ENCODE measurements around the gene CETN2. TPM values are rescaled to one million over a fixed set of nuclear protein-coding genes. Genes with fewer than 3 reads are reported as not detected.

The CETN2 gene
- total RNA-seq, 5 donors from 2014 or later (not counting 1 experiment from before 2014, with no cell fraction given): 6.5 to 7.6 (median 6.9) TPM

- 63% methylated on average over 3 of the region's 6 CpGs for WGBS (ENCODE audit: insufficient coverage)
- CTCF ChIA-PET: no interaction called here
Observed at GRCh38 chrX:152823657-152824056, 6.9 kb downstream of the CETN2 start.

GRCh38 chrX:152822383-152823086 is 8.0 kb downstream of the CETN2 start:
- DNase-seq: no peak
- H3K4me3 ChIP-seq (ENCODE audit: control insufficient read depth in 1 of 2, extremely low read depth in 1 of 2, low read length in 1 of 2): no peak overlapping the region
- Mint-ChIP-seq H3K4me1 (no peaks in the 10 kb centered on the region), H3K27me3 (peaks cover 8 to 29% of the 10 kb centered on the region in 2 donors), H3K27ac (no peak overlapping the region), H3K4me3 (no peak overlapping the region), H3K36me3 (peaks cover 3% of the 10 kb centered on the region), H3K9me3 (no peaks in the 10 kb centered on the region)
- H3K27me3 ChIP-seq (replicated peaks in 1 of 2; ENCODE audit: control insufficient read depth in 2 of 2, extremely low read depth in 1 of 2, insufficient read depth in 2 of 2, low read length in 1 of 2): peaks cover 0 to 9% of the 10 kb centered on the region in 2 experiments
- H3K4me1 ChIP-seq (ENCODE audit: control insufficient read depth in 1 of 2, extremely low read depth in 1 of 2, insufficient read depth in 2 of 2, low read length in 2 of 2): no peaks in the 10 kb centered on the region
- ATAC-seq (replicated peaks in 1 of 4): no peak
- no peaks in the 10 kb centered on the region for H3K9me3 ChIP-seq
- ChIA-PET POLR2A (no interaction called here), CTCF (no interaction called here)
- no CpG with 5 or more reads among the region's 6 CpGs for WGBS (ENCODE audit: insufficient coverage)
- no peaks in the 10 kb centered on the region for H3K36me3 ChIP-seq (ENCODE audit: control insufficient read depth in 2 of 2, extremely low read depth in 1 of 2, insufficient read depth in 1 of 2, low read length in 1 of 2)
- H3K27ac ChIP-seq (ENCODE audit: low read length): no peak overlapping the region

More at GRCh38 chrX:152823657-152824056, 6.9 kb downstream of the CETN2 start:
- Mint-ChIP-seq H3K27ac (no peak overlapping the region), H3K4me1 (no peaks in the 10 kb centered on the region), H3K4me3 (no peak overlapping the region), H3K27me3 (peaks cover 8 to 23% of the 10 kb centered on the region in 2 donors), H3K9me3 (no peaks in the 10 kb centered on the region), H3K36me3 (peaks cover 3% of the 10 kb centered on the region)
- H3K27me3 ChIP-seq (replicated peaks in 1 of 2; ENCODE audit: control insufficient read depth in 2 of 2, extremely low read depth in 1 of 2, insufficient read depth in 2 of 2, low read length in 1 of 2): peaks cover 0 to 9% of the 10 kb centered on the region in 2 experiments
- POLR2A ChIA-PET: no interaction called here
- no peaks in the 10 kb centered on the region for H3K4me1 ChIP-seq (ENCODE audit: control insufficient read depth in 1 of 2, extremely low read depth in 1 of 2, insufficient read depth in 2 of 2, low read length in 2 of 2)
- no peak overlapping the region for H3K4me3 ChIP-seq (ENCODE audit: control insufficient read depth in 1 of 2, extremely low read depth in 1 of 2, low read length in 1 of 2)
- H3K9me3 ChIP-seq: no peaks in the 10 kb centered on the region
- ATAC-seq (replicated peaks in 1 of 4) (no peak), DNase-seq (no peak)
- H3K36me3 ChIP-seq (ENCODE audit: control insufficient read depth in 2 of 2, extremely low read depth in 1 of 2, insufficient read depth in 1 of 2, low read length in 1 of 2): no peaks in the 10 kb centered on the region
- H3K27ac ChIP-seq (ENCODE audit: low read length): no peak overlapping the region

DNA sequence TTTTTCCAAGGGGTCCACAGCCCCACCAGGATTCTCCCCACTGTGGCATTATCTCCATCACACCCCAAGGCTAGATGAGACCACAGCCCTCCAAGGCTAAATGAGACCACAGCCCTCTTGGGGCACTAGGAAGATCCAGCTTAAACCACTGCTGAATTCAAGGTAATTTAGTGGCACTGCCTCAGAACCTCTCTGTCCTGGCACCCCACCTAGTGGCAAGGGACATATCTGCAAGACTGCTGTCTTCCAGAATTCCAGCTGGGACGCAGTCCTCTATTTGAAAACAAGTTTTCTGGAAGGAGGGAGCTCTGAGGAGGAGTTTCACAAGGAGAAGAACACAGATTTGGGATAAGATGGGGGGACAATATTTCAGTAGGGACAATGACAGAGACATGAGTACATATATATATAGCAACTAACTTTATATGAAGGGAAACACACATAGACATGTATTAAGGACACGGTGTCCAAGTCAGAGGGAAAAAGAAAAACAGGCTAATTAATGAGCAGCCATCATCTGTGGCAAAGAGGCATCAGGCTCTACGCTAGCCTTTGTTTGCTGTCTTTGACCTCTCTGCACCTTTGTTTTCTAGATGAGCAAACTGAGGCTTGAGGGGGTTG is 9.3 kb downstream of the CETN2 start:
- H3K27me3 Mint-ChIP-seq: peaks cover 8 to 27% of the 10 kb centered on the region in 2 donors
- no peak overlapping the region for H3K27ac Mint-ChIP-seq
- no peaks in the 10 kb centered on the region for H3K9me3 Mint-ChIP-seq
- Histone ChIP-seq H3K27ac (ENCODE audit: low read length) (no peak overlapping the region), H3K36me3 (ENCODE audit: control insufficient read depth in 2 of 2, extremely low read depth in 1 of 2, insufficient read depth in 1 of 2, low read length in 1 of 2) (no peaks in the 10 kb centered on the region), H3K9me3 (no peaks in the 10 kb centered on the region), H3K4me3 (ENCODE audit: control insufficient read depth in 1 of 2, extremely low read depth in 1 of 2, low read length in 1 of 2) (no peak overlapping the region), H3K4me1 (ENCODE audit: control insufficient read depth in 1 of 2, extremely low read depth in 1 of 2, insufficient read depth in 2 of 2, low read length in 2 of 2) (no peaks in the 10 kb centered on the region), H3K27me3 (replicated peaks in 1 of 2; ENCODE audit: control insufficient read depth in 2 of 2, extremely low read depth in 1 of 2, insufficient read depth in 2 of 2, low read length in 1 of 2) (peaks cover 0 to 9% of the 10 kb centered on the region in 2 experiments)
- DNase-seq: peak in 1 of 35 experiments; percentile 11
- ATAC-seq (replicated peaks in 1 of 4): no peak
- no peaks in the 10 kb centered on the region for H3K4me1 Mint-ChIP-seq
- no peak overlapping the region for H3K4me3 Mint-ChIP-seq
- ChIA-PET POLR2A (no interaction called here), CTCF (interaction anchor here in 1 of 2 donors (0.6 kb wide), 1 partner anchor 89 kb away, joined by 3 read pairs; no protein-coding TSS in a partner anchor)
- no CpG with 5 or more reads among the region's 3 CpGs for WGBS (ENCODE audit: insufficient coverage)
- no peaks in the 10 kb centered on the region for H3K36me3 Mint-ChIP-seq

DNA sequence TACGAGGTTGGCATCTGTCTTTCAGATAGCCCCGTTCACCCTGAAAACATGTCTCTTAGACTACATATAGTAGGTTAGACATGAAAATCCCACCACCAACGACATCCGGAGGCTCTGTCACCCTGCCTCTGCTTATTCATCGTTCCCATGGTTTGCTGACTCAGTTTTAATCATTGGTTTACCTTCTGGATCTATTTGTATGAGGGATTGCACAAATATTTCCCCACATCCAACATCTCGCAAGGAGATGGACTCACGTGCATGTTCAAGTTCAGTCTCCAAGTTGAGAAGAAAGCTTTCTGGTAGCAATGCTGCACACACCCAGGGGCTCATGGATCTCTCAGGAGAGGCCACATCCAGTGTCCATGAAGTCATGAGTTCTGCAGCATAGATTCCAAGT is 10.8 kb downstream of the CETN2 start:
- Histone ChIP-seq H3K27me3 (replicated peaks in 1 of 2; ENCODE audit: control insufficient read depth in 2 of 2, extremely low read depth in 1 of 2, insufficient read depth in 2 of 2, low read length in 1 of 2) (peaks cover 0 to 9% of the 10 kb centered on the region in 2 experiments), H3K36me3 (ENCODE audit: control insufficient read depth in 2 of 2, extremely low read depth in 1 of 2, insufficient read depth in 1 of 2, low read length in 1 of 2) (no peaks in the 10 kb centered on the region), H3K4me3 (ENCODE audit: control insufficient read depth in 1 of 2, extremely low read depth in 1 of 2, low read length in 1 of 2) (no peak overlapping the region), H3K27ac (ENCODE audit: low read length) (no peak overlapping the region), H3K9me3 (no peaks in the 10 kb centered on the region), H3K4me1 (ENCODE audit: control insufficient read depth in 1 of 2, extremely low read depth in 1 of 2, insufficient read depth in 2 of 2, low read length in 2 of 2) (no peaks in the 10 kb centered on the region)
- POLR2A ChIA-PET: no interaction called here
- Mint-ChIP-seq H3K27me3 (peaks cover 8 to 30% of the 10 kb centered on the region in 2 donors), H3K9me3 (no peaks in the 10 kb centered on the region), H3K27ac (no peak overlapping the region), H3K4me1 (no peaks in the 10 kb centered on the region), H3K36me3 (no peaks in the 10 kb centered on the region), H3K4me3 (no peak overlapping the region)
- no peak for DNase-seq
- no CpG with 5 or more reads among the region's 7 CpGs for WGBS (ENCODE audit: insufficient coverage)
- CTCF ChIA-PET: interaction anchor here in 1 of 2 donors (0.8 kb wide), 1 partner anchor 13 kb away, joined by 3 read pairs; no protein-coding TSS in a partner anchor
- ATAC-seq (replicated peaks in 1 of 4): no peak

GRCh38 chrX:152819266-152819665 is 11.3 kb downstream of the CETN2 start:
- DNase-seq (no peak), ATAC-seq (replicated peaks in 1 of 4) (no peak)
- ChIA-PET CTCF (interaction anchor here in 1 of 2 donors (0.6 kb wide), 1 partner anchor 1779 kb away, joined by 3 read pairs; no protein-coding TSS in a partner anchor), POLR2A (no interaction called here)
- no peak overlapping the region for H3K4me3 Mint-ChIP-seq
- Histone ChIP-seq H3K9me3 (no peaks in the 10 kb centered on the region), H3K4me1 (ENCODE audit: control insufficient read depth in 1 of 2, extremely low read depth in 1 of 2, insufficient read depth in 2 of 2, low read length in 2 of 2) (no peaks in the 10 kb centered on the region), H3K27ac (ENCODE audit: low read length) (no peak overlapping the region), H3K36me3 (ENCODE audit: control insufficient read depth in 2 of 2, extremely low read depth in 1 of 2, insufficient read depth in 1 of 2, low read length in 1 of 2) (no peaks in the 10 kb centered on the region), H3K27me3 (replicated peaks in 1 of 2; ENCODE audit: control insufficient read depth in 2 of 2, extremely low read depth in 1 of 2, insufficient read depth in 2 of 2, low read length in 1 of 2) (peaks cover 0 to 7% of the 10 kb centered on the region in 2 experiments), H3K4me3 (ENCODE audit: control insufficient read depth in 1 of 2, extremely low read depth in 1 of 2, low read length in 1 of 2) (no peak overlapping the region)
- H3K9me3 Mint-ChIP-seq: no peaks in the 10 kb centered on the region
- H3K4me1 Mint-ChIP-seq: peaks cover 0 to 2% (median 0%) of the 10 kb centered on the region in 3 donors
- H3K27ac Mint-ChIP-seq: no peak overlapping the region
- WGBS (ENCODE audit: insufficient coverage): no CpG with 5 or more reads among the region's 2 CpGs
- peaks cover 8 to 30% of the 10 kb centered on the region in 2 donors for H3K27me3 Mint-ChIP-seq
- H3K36me3 Mint-ChIP-seq: no peaks in the 10 kb centered on the region

GRCh38 chrX:152818356-152818755 is 12.2 kb downstream of the CETN2 start:
- H3K27ac ChIP-seq (ENCODE audit: low read length): no peak overlapping the region
- H3K36me3 Mint-ChIP-seq: no peaks in the 10 kb centered on the region
- H3K4me1 ChIP-seq (ENCODE audit: control insufficient read depth in 1 of 2, extremely low read depth in 1 of 2, insufficient read depth in 2 of 2, low read length in 2 of 2): no peaks in the 10 kb centered on the region
- no peaks in the 10 kb centered on the region for H3K9me3 ChIP-seq
- DNase-seq (no peak), ATAC-seq (replicated peaks in 1 of 4) (no peak)
- WGBS (ENCODE audit: insufficient coverage): 100% methylated on average over 1 of the region's 5 CpGs
- CTCF ChIA-PET: interaction anchor here in 1 of 2 donors (0.7 kb wide), 1 partner anchor 1308 kb away, joined by 4 read pairs; no protein-coding TSS in a partner anchor
- POLR2A ChIA-PET: no interaction called here
- H3K27me3 ChIP-seq (replicated peaks in 1 of 2; ENCODE audit: control insufficient read depth in 2 of 2, extremely low read depth in 1 of 2, insufficient read depth in 2 of 2, low read length in 1 of 2): no peaks in the 10 kb centered on the region
- no peak overlapping the region for H3K4me3 Mint-ChIP-seq
- H3K36me3 ChIP-seq (ENCODE audit: control insufficient read depth in 2 of 2, extremely low read depth in 1 of 2, insufficient read depth in 1 of 2, low read length in 1 of 2): no peaks in the 10 kb centered on the region
- peaks cover 8 to 30% of the 10 kb centered on the region in 2 donors for H3K27me3 Mint-ChIP-seq
- no peak overlapping the region for H3K4me3 ChIP-seq (ENCODE audit: control insufficient read depth in 1 of 2, extremely low read depth in 1 of 2, low read length in 1 of 2)
- H3K4me1 Mint-ChIP-seq: peaks cover 0 to 11% (median 5%) of the 10 kb centered on the region in 3 donors
- no peak overlapping the region for H3K27ac Mint-ChIP-seq
- H3K9me3 Mint-ChIP-seq: no peaks in the 10 kb centered on the region

Measured in T-cell (primary cell).